NCI-H510A (cell line): ENCODE data around the gene GORASP1.
A peak's percentile ranks its signal among the peaks of the same experiment; 100 is the strongest.

ENCODE experiments used
- DNase-seq: peaks from one replicate; lab custom pipeline; 2025; lab: John Stamatoyannopoulos, UW

GORASP1 gene

GRCh38 chr3:39107388-39108199 lies at the start of gene GORASP1, which contains the start of gene TTC21A:
TSS of gene GORASP1 (minus strand) at chr3:39107627. CDS start at chr3:39107541, 86 bp downstream.
TSS of gene TTC21A (plus strand) at chr3:39107680. CDS start at chr3:39107838, 158 bp downstream.
- DNase-seq: peak; percentile 41

DNA sequence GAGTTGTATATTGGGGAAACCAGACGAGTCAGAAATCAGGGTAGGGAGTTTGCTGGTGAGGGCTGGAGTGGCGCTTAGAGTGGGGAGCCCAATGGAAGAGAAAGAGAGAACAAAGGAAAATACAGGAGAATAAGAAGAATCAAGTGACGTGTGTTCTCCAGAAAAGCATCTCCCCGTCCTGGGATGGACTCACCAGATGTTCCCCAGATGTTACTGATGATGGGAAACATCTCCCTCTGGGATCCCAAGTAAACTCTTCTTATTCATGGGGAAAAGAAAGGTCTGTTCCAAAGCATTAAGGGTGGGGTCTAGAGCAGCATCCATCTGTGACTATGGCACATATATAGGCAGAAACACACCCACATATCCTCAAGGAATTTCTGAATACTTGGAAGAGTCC lies 49.0 kb upstream of the GORASP1 start:
- no peak for DNase-seq

DNA sequence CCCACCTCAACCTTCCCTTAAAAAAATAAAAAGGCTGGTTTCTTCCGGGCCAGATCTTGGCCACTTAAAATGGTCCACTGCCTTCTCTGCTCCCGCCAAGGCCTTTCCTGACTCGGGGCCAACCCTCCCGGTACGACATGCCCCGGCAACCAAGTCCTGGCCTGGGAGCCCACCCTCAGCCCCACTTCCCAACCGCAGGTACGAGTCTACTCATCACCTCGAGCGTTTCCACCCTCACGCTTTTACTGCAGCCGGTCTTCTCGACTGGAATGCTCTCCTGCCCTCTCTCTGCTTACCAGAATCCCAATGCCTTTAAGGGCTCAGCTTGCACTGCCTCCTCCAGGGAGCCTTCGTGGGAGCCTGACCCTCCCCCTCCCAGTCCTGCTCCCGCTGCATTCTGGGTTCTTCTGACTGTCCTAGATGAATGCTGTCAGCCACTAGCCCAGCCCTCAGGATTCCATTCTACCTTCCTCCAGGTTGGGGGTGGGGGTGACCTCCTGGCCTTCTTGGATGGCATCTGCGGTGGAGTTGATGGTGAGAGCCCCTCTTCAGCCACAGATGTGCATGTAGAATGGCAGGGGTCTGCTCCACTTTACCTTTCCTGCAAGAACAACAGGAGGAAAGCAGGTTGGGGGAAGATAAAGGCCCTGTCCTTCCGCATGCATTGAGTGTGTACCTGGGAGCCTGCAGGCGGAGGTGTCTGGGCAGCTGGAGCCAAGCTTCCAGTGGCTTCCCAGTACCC lies 47.0 kb upstream of the GORASP1 start:
- no peak for DNase-seq

GRCh38 chr3:39153977-39154279 lies 46.5 kb upstream of the GORASP1 start:
- DNase-seq: no peak

GRCh38 chr3:39150803-39151631 lies 43.6 kb upstream of the GORASP1 start:
- DNase-seq: no peak

DNA sequence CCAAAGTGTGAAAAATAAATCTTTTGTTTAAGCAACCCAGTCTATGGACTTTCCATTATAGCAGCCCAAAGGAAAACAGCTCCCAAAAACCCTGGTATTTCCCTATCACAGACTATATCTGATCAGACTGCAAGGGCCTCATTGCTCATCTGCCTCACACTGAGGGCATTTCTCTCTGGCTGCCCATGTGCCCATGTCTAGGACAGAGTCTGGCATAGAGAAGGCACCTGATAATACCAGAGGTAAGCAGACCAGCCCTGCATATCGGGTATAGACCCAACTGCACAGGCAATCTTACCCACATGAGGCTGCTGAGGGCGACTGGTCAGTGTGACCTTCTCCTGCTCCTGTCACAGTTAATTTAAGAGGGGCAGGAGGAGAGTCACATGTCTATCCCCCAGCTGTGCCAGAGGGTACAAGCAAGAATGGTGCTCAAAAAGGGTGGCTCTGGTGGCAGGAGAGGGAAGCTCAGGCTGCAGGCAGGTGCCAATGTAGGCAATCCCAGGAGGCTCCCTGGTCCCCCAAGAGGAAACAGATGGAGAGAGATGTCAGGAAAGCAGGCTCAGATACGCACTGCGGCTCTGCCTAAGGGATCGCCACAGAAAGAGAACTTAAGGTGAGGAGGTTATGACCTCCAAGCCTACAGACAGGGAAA lies 42.8 kb upstream of the GORASP1 start:
- DNase-seq: no peak

DNA sequence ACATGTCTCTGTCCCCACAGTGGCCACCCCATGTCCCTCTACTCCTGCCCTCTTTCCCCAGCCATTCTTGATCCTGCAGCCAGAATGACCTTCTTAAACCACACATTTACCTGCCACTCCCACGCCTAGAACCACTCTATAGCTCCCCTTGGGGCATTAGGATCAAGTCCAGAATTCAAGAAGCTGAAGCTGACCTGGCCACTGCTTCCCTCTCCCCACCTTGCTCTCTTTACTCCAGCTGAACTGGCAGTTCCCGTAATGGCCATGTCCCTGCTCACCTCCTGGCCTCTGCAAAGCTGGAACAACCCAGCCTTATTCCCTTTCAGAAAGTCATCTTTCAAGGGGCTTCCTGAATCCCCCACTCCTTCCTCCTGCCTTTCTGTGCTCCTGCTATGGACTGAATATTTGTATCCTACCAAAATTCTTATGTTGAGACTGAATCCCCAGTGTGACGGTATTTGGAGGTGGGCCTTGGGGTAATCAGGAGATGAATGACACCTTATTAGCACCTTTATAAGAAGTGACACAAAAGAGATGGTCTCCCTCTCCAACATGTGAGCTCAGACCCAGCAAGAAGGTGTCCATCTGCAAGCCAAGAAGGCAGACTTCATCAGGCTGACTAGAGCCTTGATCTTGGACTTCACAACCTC lies 42.2 kb upstream of the GORASP1 start:
- no peak for DNase-seq

DNA sequence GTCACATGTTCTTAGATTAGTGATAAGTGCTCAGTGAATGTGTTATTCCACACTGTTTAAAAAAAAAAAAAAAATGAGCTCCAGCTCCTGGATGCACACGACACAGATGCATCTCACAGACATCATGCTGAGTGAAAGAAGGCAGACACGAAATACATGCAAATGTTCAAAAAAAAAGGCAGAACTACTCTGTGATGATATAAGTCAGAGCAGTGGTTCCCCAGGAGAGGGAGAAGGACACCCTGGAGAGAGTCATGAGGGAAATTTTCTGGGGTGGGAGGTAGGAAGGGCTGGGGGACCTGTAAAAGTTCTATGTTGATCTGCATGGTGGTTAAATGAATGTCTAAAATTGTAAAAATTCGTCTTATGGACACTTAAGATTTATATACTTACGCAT lies 41.6 kb upstream of the GORASP1 start:
- DNase-seq: no peak

GRCh38 chr3:39148435-39149058 lies 41.1 kb upstream of the GORASP1 start:
- no peak for DNase-seq

- DNase-seq: no peak
Measured at GRCh38 chr3:39147711-39148434, 40.4 kb upstream of the GORASP1 start.

GRCh38 chr3:39146611-39147591 lies 39.5 kb upstream of the GORASP1 start:
- no peak for DNase-seq

DNA sequence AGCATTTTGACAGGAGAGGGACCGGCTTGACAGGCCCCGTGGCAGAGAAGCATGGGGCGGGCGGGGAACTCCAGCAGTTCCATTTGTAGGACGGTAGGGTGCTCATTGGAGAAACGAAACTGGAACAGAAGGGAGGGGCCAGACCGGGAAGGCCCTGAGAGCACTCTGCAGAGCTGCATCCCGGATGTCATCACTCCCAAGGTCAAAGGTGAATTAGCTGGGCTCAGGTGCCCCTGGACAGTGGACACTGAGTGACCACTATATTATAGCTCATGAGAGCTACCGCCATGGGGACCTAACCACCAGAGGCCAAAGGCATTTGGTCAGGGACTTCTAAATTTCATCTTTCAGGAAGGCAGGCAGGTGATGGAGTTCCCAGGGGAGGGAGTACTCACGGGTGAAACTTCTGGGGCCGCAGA lies 38.7 kb upstream of the GORASP1 start:
- no peak for DNase-seq

- no peak for DNase-seq
Measured at GRCh38 chr3:39144748-39145380, 37.4 kb upstream of the GORASP1 start.

DNA sequence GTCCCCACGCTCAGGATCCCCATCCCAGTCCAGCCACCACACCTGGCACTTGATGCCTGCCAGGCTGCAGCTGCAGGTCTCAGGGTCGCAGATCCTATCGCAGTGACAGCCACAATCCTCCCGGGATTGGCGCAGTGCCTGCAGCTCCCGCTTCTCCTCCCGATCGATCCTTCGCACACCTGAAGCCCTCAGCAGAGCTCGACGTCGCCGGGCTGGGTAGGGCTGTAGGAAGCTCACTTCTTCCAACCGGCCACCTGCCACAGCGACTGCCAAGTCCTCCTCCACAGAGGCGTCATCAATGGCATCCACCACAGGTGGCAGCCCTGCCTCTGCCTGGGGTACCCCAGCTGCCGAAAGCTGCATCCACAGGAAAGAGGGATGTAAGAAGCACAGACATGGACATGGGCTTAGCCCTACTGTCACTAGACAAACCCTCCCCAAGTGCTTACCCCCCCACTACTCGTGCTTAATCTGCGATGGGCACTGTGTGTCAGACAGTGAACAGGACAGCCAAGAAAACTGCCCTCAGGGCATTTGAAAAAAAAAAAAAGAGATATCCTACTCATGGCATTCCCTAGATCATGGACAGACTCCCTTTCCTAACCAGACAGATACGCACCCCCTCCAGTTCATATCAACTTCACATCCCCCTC lies 36.8 kb upstream of the GORASP1 start:
- peak; percentile 64 for DNase-seq

DNA sequence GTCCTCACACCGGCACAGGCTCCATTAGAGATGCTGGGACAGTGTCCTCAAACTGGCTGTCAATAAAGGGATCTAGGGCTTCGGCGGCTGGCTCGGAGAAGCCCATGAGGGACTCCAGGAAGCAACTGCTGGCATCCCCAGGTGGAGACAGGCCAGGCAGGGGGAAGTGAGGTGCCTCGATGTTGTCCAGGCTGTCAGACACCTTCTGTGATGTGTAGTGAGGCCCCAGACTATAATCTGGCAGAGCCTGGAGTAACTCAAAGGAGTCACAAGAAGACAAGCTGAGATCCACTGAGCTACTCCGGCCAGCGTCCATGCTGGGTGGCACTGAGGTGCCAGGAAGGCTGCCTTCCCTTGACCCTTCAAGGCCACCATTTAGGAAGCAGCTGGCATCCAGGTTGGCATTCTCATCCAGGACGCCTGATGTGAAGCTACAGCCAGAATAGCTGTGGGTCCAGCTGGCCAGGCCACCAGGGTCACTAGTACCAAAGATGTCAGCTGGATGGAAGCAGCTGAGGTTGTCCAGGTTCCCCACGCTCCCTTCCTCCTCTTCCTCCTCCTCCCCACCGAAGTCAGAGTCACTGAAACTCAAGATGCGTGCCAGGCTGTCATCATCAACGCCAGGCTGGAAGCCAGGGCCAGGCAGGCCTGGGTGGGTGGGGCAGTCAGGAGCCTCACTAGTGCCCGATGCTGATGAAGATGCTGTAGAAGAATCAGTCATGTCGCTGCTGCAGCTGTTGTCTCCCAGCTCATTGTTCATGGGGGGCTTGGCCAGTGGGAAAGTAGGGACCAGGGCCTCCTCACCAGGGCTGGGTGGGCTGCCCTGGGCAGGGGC lies 35.8 kb upstream of the GORASP1 start:
- DNase-seq: no peak

DNA sequence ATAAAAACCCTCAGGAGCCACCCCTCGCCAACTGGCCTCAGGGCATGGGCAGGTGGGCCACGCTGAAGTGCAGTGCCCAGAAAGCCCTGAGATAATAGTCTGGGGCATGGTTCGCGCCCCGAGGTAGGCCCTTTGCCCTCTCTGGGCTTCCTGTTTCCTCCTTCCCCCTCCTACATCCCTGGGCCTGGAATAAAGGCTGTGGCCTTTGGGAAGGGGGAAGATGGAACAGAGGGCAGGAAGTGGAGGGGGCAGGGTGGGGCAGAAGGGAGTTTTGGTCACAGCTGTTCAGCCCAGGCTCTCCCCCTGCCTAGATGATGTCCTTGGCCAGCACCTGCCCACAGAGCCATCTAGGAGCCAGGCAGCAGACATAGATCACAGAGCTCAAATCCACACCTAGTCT lies 34.6 kb upstream of the GORASP1 start:
- peak; percentile 19 for DNase-seq
